ENCODE results near the gene USO1.
"Not testable (repeated sequence)": the region's sequence is repeated elsewhere in the genome, so short reads cannot be mapped to it uniquely, and the experiment has no call there.

- not testable (repeated sequence) for TF ChIP-seq CTCF (IDR thresholded peaks at IDR 0.05; ENCODE audit: low read depth, low read length); EZH2phosphoT487 (IDR thresholded peaks at IDR 0.05; ENCODE audit: low read depth)
Observed at GRCh38 chr4:75687125-75687524, 37.3 kb upstream of the USO1 start.
